Muscle layer of duodenum (tissue), 2 donors: ENCODE data around the gene TSHZ2.
"Not testable (repeated sequence)": the region's sequence is repeated elsewhere in the genome, so short reads cannot be mapped to it uniquely, and the experiment has no call there.

ENCODE experiments used
- H3K27ac ChIP-seq: one replicate; pipeline ENCODE4 v1.7.0; 2013; ENCODE audit warnings: mild to moderate bottlenecking, low read length
- H3K27me3 ChIP-seq: one replicate; pipeline ENCODE4 v1.7.0; 2013; ENCODE audit warnings: low read depth, mild to moderate bottlenecking, control low read depth, low read length
- H3K36me3 ChIP-seq, 2 donors: one replicate each; pipeline ENCODE4 v1.7.0; 2013; ENCODE audit warnings: low read length in 2 of 2, control low read depth in 1 of 2, mild to moderate bottlenecking in 1 of 2; ENCODE audit not compliant: insufficient read depth in 2 of 2, control insufficient read depth in 1 of 2
- H3K4me1 ChIP-seq, 2 donors: one replicate each; pipeline ENCODE4 v1.7.0; 2013; ENCODE audit warnings: low read length in 2 of 2, mild to moderate bottlenecking in 2 of 2, control low read depth in 1 of 2, moderate library complexity in 1 of 2; ENCODE audit not compliant: insufficient read depth in 2 of 2, control insufficient read depth in 1 of 2
- H3K4me3 ChIP-seq, 2 donors: one replicate each; pipeline ENCODE4 v1.7.0; 2013; ENCODE audit warnings: low read length in 2 of 2, low read depth in 1 of 2, mild to moderate bottlenecking in 1 of 2
- H3K9me3 ChIP-seq, 2 donors: one replicate each; pipeline ENCODE4 v1.7.0; 2013; ENCODE audit warnings: low read length in 2 of 2, control low read depth in 1 of 2, mild to moderate bottlenecking in 1 of 2; ENCODE audit not compliant: control insufficient read depth in 1 of 2
- donor health status: healthy.

Gene TSHZ2

DNA sequence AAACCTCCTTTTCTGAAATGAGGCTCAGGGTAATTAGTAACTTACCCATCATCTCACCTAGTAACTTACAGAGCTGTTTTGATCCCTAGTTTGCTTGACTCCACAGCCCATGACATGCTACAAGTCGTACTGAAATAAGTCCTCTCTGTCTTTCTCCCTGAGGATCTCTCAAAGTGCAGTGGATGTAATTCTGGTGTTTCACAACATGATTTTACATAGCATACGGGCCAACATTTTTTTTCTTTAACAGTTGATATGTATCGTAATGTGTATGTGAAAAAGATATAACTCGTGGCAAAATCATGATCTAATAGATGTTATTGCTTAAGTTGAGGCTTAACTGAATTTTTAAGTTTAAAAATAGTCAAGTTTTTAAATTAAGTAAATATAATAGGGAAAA, 45.0 kb downstream of the TSHZ2 start:
- Histone ChIP-seq H3K27ac (no peak overlapping the region), H3K36me3 (peaks cover 0 to 4% of the 10 kb centered on the region in 2 donors), H3K9me3 (peaks cover 0 to 10% of the 10 kb centered on the region in 2 donors), H3K4me3 (no peak overlapping the region), H3K4me1 (peaks cover 0 to 15% of the 10 kb centered on the region in 2 donors), H3K27me3 (no peaks in the 10 kb centered on the region)

DNA sequence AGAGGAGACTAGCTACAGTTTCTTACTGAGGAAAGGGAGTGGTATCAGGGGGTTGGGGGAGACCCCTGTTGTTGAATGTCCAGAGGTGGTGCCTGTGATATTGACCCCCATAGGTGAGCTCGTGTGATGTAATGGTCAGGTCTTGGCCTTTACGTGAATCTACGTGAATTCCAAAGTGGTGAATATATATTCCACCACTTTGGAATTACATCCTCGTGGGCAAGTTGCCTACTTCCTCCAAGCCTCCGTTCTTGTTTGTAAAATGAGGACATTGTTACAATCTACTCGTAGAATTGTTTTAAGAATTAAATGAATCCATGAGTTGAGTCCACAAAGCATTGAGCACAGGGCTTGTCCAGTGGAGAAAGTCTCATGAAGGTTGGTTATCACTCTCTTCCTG, 47.3 kb downstream of the TSHZ2 start:
- no peaks in the 10 kb centered on the region for H3K36me3 ChIP-seq
- H3K27me3 ChIP-seq, result no peaks in the 10 kb centered on the region
- H3K9me3 ChIP-seq, result peaks cover 0 to 4% of the 10 kb centered on the region in 2 donors
- H3K4me3 ChIP-seq, result no peak overlapping the region
- H3K4me1 ChIP-seq, result peaks cover 0 to 15% of the 10 kb centered on the region in 2 donors
- no peak overlapping the region for H3K27ac ChIP-seq

DNA sequence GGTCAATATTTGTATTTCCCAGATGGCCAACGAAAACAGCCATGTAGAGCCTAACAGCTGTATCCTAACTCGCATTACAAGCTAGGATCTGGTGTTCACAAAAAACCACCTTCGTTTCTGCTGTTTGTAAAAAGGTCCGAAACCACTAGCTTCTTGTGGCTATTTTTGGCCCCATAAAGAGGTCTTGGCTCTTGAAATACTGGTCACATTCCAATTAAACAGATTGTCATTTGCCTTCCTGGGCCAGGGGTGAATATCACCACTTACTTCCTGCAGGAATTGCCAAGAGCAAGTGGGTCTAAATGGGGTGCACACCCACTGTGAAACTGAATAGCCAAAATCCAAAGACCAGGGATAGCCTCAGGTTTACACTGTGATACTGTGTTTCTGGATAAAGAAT, 48.2 kb downstream of the TSHZ2 start:
- Histone ChIP-seq H3K36me3 (no peaks in the 10 kb centered on the region), H3K9me3 (peaks cover 0 to 4% of the 10 kb centered on the region in 2 donors), H3K27me3 (no peaks in the 10 kb centered on the region), H3K27ac (no peak overlapping the region), H3K4me3 (no peak overlapping the region), H3K4me1 (peaks cover 0 to 15% of the 10 kb centered on the region in 2 donors)

DNA sequence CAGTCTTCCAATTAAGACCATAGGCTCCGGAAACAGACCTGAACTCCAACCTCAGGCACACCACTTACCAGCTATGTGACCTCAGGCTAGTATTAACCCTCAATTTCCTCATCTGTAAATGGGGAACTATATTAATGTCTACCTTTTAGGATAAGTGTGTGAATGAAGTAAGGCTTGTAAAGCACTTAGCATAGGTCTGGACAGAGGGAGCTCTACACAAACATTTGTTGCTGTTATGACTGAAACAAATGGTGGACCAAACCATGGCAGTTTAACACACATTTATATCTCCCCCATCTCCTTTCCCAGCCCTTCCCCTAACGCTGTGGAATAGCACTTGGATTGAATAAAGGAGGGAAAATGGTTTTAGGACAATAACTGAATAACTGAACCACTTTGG, 48.7 kb downstream of the TSHZ2 start:
- Histone ChIP-seq H3K4me1 (peaks cover 0 to 15% of the 10 kb centered on the region in 2 donors), H3K36me3 (no peaks in the 10 kb centered on the region), H3K27me3 (no peaks in the 10 kb centered on the region), H3K9me3 (peaks cover 0 to 4% of the 10 kb centered on the region in 2 donors), H3K4me3 (no peak overlapping the region), H3K27ac (no peak overlapping the region)

DNA sequence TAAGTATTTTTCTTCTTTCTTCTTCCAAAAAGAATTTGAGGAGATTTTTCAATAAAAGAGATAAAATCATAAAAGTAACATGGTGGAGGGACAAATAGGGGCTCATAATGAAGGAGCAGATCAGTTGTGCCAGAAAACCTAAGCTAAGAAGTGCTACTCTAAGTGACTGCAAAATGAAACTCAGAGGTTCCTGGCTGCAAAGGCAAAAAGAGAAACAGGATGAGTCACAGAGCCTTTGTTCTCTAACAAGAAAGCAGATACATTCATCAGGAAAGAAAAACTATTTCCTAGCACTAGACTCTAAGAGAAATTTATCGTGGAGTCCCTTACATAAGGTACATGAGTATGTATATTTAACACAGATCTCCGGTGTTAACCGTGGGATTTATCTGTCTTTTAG, 49.8 kb downstream of the TSHZ2 start:
- Histone ChIP-seq H3K27me3 (no peaks in the 10 kb centered on the region), H3K9me3 (no peaks in the 10 kb centered on the region), H3K36me3 (no peaks in the 10 kb centered on the region), H3K4me1 (peaks cover 0 to 15% of the 10 kb centered on the region in 2 donors), H3K27ac (no peak overlapping the region), H3K4me3 (no peak overlapping the region)

DNA sequence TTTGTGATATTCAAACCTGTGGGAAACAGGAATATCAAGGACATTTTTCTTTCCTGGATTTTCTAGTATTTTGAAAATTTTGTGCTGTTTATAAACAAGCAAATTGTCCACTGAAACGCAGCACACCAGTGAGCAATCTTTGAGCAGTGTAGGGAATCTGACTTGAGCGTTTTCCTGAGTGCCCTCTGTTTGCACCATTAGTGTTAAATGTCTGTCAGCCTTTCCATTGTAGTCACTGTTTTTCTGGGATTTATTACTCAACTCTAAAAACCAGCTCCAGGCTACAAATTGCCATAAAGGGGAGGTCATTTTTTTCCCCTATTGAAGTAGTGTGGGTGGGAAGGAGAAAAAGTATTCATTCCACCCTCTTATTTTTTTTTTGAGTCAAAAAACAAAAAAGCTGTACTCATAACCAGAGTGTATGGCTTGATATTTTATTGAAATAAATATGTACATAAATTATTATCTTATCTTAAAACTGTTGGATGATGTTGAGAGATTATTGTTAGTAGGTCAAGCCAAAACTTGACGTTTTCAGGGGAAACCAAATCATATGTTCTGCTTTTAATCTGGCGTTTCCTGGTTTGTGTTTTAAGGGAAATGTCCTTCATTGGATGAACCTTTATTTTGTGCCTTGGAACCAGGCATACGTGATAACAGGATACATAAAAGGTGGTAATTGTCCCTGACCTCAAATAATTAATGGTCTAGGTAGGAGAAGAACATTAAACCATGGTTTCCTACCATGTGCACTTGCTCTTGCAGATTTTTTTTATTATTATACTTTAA, 51.8 kb downstream of the TSHZ2 start:
- H3K27ac ChIP-seq, result no peak overlapping the region
- H3K4me3 ChIP-seq, result no peak overlapping the region
- no peaks in the 10 kb centered on the region for H3K27me3 ChIP-seq
- H3K4me1 ChIP-seq, result peaks cover 0 to 5% of the 10 kb centered on the region in 2 donors
- H3K9me3 ChIP-seq, result no peaks in the 10 kb centered on the region
- no peaks in the 10 kb centered on the region for H3K36me3 ChIP-seq

DNA sequence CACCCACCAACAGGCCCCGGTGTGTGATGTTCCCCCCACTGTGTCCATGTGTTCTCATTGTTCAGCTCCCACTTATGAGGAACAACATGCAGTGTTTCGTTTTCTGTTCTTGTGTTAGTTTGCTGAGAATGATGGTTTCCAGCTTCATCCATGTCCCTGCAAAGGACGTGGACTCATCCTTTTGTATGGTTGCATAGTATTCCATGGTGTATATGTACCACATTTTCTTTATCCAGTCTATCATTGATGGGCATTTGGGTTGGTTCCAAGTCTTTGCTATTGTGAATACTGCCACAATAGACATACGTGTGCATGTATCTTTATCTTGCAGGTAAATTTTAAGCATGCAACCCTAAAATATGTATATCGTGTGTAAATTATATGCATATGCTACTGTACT, 52.5 kb downstream of the TSHZ2 start:
- H3K4me1 ChIP-seq, H3K36me3 ChIP-seq, H3K27me3 ChIP-seq, H3K4me3 ChIP-seq, H3K9me3 ChIP-seq, H3K27ac ChIP-seq: not testable (repeated sequence)

DNA sequence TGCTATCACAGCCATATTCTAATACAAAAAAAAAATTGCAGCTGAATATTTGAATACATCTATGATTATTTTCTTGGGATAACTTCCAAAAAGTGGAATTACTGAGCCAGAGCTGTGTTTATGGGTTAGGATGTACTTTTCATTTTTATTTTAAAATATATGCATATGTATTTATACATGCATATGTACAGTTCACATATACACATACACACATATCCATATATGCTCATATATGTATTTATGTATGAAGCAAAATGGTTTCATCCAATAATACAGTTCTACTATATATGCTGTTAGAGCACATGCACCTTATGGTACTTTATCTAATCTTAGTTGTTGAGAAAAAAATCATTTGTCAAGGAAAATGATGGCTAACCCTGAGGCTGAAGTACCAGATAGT, 54.9 kb downstream of the TSHZ2 start:
- H3K36me3 ChIP-seq, result no peaks in the 10 kb centered on the region
- H3K4me3 ChIP-seq, result no peak overlapping the region
- H3K27me3 ChIP-seq, result no peaks in the 10 kb centered on the region
- no peak overlapping the region for H3K27ac ChIP-seq
- no peaks in the 10 kb centered on the region for H3K9me3 ChIP-seq
- H3K4me1 ChIP-seq, result no peaks in the 10 kb centered on the region

DNA sequence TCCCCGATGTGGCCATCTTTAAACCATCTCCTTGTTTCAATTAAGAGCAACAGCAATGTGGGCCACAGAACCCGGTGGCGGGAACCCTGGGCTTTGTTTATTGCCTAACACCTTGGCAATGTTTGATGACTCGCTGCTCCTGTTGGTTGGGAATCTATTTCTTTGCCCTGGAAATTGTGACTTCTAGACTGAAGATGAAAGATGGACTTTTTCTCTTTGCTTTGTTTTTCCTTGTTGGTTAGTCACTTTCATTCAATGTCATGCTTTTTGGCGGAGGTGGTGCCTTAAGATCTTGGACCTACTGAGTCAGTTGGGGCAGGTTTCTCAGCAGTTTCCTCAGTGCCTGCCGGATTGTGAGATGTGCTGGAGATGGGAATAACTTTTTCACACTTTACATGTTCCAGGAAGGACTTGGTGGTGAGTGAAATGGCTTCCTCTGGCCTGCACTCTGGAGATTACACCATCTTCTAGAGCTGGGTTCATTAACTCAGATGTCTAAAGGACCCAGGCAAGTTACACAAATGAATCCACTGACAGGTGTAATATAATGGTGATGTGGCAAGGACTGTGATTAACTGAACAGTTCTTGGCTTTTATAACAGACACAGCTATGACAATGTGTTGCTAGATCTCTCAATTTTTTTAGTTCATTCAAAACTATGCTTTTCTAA, 56.3 kb downstream of the TSHZ2 start:
- Histone ChIP-seq H3K36me3 (no peaks in the 10 kb centered on the region), H3K4me1 (no peaks in the 10 kb centered on the region), H3K4me3 (no peak overlapping the region), H3K27me3 (no peaks in the 10 kb centered on the region), H3K27ac (no peak overlapping the region), H3K9me3 (no peaks in the 10 kb centered on the region)

DNA sequence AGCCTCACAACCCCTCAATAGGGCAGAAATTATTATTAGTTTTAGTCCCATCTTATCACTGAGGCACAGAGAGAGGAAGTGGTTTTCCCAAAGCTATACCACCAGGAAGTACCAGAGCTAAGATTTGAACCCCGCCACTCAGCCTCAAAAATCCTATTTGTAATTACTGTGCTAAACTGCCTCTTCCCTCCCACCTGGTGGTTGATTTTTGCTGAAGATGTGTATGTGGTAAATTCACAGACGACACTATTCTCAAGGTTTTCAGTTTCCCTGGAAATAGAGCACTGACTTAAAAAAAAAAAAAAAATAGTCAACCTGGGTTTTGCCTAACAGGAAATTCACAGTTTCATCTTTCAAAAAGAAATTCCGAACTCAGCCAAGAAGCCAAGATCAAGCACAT, 57.9 kb downstream of the TSHZ2 start:
- no peak overlapping the region for H3K27ac ChIP-seq

DNA sequence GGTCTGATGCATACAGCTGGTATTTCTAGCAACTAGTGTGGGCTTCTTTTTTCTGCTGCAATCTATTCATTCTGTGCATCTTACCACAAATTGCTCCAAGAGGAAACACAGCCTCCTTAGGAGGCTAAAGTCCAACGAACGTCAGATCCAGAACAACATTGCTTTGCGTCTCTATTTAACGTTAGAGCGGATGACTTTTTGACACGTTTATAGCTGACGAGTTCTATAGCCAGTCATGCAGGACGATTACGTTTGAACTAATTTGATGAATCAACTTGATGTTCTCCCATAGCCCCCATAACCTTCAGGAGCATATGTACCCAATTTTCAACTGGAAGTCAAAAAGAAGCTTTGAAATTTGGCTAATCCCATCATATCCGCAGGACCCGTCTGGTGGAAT, 59.9 kb downstream of the TSHZ2 start:
- Histone ChIP-seq H3K27ac (no peak overlapping the region), H3K27me3 (no peaks in the 10 kb centered on the region), H3K4me3 (no peak overlapping the region), H3K4me1 (peaks cover 0 to 3% of the 10 kb centered on the region in 2 donors), H3K9me3 (no peaks in the 10 kb centered on the region), H3K36me3 (no peaks in the 10 kb centered on the region)

More for the DNA sequence above, 57.9 kb downstream of the TSHZ2 start:
- no peaks in the 10 kb centered on the region for H3K36me3 ChIP-seq
- H3K4me3 ChIP-seq, result no peak overlapping the region
- peaks cover 0 to 3% of the 10 kb centered on the region in 2 donors for H3K4me1 ChIP-seq
- H3K27me3 ChIP-seq, result no peaks in the 10 kb centered on the region
- no peaks in the 10 kb centered on the region for H3K9me3 ChIP-seq
